GM12891 (cell line): ENCODE data around the gene FREM1.

Source experiments
- DNase-seq: peaks from one replicate; pipeline ENCODE4 v3.0.0; 2011; ENCODE audit warnings: low spot score; ENCODE audit not compliant: insufficient read length
- FAIRE-seq: peaks from 2 replicates; lab custom pipeline; 2011; peaks lifted over from hg19 to GRCh38; lab: Jason Lieb, UNC
- PAX5 ChIP-seq: IDR thresholded peaks from 2 replicates; pipeline ENCODE4 v1.6.1; 2011; ENCODE audit warnings: low read length, moderate library complexity, mild to moderate bottlenecking; ENCODE audit not compliant: insufficient read depth, severe bottlenecking
- POLR2A ChIP-seq: IDR thresholded peaks from 2 replicates; pipeline ENCODE4 v1.6.1; 2011; ENCODE audit warnings: low read depth, low read length, control low read depth
- POLR2AphosphoS5 ChIP-seq: IDR thresholded peaks from 2 replicates; pipeline ENCODE4 v1.6.1; 2011; ENCODE audit warnings: low read depth, low read length, control low read depth
- POU2F2 ChIP-seq: IDR thresholded peaks from 2 replicates; pipeline ENCODE4 v1.6.1; 2011; ENCODE audit warnings: low read depth, mild to moderate bottlenecking, control low read depth, low read length, moderate library complexity
- SPI1 ChIP-seq: IDR thresholded peaks from 2 replicates; pipeline ENCODE4 v1.6.1; 2011; ENCODE audit warnings: low read depth, low read length, control low read depth
- TAF1 ChIP-seq: IDR thresholded peaks from 2 replicates; pipeline ENCODE4 v1.6.1; 2011; ENCODE audit warnings: low read depth, low read length, control low read depth

FREM1 gene

DNA sequence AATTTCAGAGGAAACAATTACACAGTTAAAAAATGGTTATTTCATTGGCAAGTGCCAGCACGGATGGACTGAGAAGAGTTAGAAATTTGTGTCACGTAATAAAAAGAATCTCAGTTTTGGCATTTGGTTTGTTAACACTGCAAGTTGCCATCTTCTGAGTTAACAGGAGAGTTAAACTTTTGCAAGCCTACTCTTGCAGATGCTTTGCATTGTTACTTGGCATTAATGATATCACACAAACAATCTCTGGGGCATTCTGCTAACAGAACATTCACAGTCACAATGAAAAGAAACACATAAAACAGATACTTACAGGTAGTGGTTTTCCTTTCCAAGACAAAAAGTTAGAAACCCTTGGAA is 647 bp downstream of the FREM1 start:
- DNase-seq (no peak), FAIRE-seq (no peak)
- TF ChIP-seq TAF1 (no peak), POU2F2 (no peak), POLR2A (no peak)

DNA sequence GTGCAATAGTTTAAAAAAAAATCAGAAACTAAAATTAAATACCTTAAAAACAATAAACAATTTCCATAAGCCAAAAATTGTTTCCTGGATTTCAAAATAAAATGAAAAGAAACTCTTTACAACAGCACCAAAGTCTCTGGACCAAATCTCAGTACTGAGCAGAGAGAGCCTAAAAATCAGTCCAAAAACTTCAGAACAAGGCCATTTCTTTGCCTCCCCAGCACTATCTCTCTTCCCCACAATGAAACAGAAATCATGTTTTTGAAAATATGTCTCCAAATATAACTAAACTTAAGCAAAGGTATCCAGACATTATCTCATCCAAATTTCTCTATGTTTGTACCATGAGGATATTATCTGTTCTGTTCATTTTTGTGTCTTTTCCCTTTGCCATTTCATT is 1.0 kb downstream of the FREM1 start:
- no peak for DNase-seq
- FAIRE-seq, result no peak

DNA sequence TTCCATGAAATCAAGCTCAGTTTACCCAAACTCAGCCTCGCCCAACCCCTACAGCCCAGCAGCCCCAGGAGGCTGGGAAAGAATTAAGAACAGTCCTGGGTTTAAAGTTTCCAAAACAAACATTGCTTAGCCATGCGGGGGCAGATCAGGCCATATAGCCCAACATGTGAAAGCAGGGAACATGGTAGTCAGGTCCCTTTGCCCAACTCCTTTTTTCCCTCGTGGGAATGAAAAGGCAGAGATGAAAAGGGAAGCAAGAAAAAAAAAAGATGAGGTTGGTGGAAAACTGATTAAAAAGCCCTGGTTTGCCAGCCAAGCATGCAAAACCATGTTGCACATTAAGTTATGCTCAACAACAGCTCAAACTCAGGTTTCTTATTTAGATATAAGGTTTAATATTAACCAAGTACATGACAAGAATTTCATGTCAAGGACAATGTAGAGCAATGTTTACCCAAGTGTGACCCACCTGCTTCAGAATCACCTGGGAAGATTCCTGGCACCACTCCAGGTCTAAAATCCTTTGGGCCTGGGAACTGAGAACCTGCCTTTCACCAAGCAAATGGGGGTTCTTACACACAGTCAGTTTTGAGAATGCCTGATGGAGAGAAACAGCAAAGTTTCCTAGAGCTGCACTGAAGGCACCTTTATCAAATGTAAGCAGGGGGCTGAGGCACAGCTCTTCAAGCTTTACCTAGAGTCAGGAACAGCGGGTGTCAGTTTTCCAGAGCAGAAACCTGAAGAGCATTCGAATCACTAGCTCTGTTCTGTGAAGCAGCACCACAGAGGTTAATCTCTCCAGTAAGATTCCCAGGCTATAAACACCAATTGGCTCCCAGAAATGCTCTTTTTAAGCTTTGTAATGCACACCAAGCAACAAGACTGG is 1.7 kb downstream of the FREM1 start:
- TF ChIP-seq PAX5 (no peak), SPI1 (no peak), TAF1 (no peak), POU2F2 (no peak), POLR2AphosphoS5 (no peak), POLR2A (no peak)
- FAIRE-seq, result no peak
- no peak for DNase-seq

More for the DNA sequence above, 1.0 kb downstream of the FREM1 start:
- TF ChIP-seq PAX5, result no peak
- TF ChIP-seq POLR2A, result no peak
- TF ChIP-seq SPI1, result no peak
- no peak for TF ChIP-seq POU2F2
- TF ChIP-seq POLR2AphosphoS5, result no peak
- no peak for TF ChIP-seq TAF1

DNA sequence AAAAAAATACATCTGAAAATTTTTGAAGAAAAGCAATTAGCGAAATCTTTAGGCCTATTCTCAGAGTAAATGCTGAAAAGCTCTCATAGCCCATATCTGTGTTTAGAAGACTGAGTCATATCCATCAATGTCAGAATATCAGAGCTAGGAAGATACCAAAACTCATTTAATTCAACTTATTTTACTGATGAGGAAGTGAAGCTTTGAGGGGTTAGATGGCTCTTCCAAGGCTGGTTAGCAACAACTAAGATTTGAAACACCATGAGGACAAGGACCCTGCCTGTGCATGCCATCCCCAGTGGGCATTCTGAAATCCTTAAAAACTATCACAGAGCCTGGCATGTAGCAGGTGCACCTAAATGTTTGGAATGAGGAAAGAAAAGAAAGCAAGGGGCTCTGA is 2.5 kb downstream of the FREM1 start:
- no peak for DNase-seq
- no peak for FAIRE-seq
- TF ChIP-seq POLR2A (no peak), TAF1 (no peak), POU2F2 (no peak)

DNA sequence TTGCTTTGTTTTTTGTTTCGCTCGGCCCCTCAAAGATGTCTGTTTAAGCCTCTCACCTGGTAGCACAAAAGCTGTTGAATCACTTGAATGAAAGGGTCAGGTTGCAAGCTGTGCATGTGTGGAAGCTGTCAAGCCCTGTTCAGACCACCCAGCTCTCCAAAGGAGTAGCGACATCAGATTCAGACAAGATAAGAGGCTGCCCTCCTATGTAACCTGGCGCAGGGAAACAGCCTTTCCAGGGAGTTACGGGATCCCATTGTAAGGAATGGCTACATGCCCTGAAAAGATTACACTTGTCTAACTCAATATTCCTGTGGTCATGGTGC is 2.9 kb downstream of the FREM1 start:
- TF ChIP-seq PAX5 (no peak), TAF1 (no peak), POLR2A (no peak), SPI1 (no peak), POU2F2 (no peak), POLR2AphosphoS5 (no peak)
- DNase-seq, result no peak
- FAIRE-seq, result no peak

DNA sequence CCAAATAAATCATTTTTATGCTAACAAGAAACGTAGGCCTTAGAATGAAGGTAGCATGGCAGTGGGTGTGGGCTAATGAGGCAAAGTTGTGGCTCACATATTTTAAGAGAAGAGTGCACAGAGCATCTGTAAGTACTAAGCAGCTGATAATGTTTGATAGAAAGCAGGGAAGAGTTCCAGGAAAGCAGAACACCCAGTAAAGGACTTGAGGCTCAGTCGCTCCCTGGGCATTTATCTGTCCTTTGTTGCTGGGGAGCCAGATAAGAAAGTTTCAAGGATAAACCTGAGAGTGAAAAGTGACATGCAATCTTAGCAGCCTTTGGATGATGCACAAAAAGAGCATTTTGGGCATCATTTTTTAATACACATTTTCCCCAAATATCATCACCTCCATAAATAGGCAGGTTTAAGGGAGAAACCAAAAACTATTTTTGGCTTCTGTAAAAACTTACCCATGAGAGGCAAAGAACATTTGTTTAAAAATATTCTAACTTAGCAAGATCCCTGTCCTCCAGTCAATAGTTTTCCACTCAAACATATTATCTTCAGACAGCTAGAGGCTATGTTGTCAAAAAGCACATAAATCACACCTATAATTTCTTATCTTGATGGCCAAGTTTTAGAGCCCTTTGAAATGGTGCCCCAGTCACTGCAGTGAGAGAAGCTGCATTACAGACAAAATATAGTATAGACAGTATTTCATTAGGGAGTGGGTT is 3.4 kb downstream of the FREM1 start:
- TF ChIP-seq POU2F2 (no peak), POLR2A (no peak), PAX5 (no peak), TAF1 (no peak), SPI1 (no peak), POLR2AphosphoS5 (no peak)
- DNase-seq, result no peak
- no peak for FAIRE-seq

DNA sequence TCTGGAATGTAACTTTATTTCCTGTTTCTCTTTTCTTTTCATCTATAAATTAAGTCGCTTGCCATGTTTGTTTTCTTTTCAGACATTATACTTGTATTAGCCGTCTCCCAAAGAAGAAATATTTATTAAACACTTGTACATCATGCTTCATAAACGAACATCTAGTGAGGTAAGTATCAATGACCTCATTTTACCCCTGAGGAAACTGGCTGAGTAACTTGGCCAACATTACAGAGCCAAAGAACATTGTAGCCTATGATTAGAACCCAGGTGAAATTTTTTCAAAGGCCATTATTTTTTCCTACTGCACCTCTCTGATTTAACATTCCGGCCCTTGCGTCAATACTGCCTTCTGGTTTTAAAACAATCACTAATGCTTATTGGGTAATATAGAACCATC is 4.2 kb downstream of the FREM1 start:
- FAIRE-seq (no peak), DNase-seq (no peak)
- no peak for TF ChIP-seq TAF1
- TF ChIP-seq PAX5, result no peak
- no peak for TF ChIP-seq POU2F2
- no peak for TF ChIP-seq POLR2A
- TF ChIP-seq POLR2AphosphoS5, result no peak
- TF ChIP-seq SPI1, result no peak

DNA sequence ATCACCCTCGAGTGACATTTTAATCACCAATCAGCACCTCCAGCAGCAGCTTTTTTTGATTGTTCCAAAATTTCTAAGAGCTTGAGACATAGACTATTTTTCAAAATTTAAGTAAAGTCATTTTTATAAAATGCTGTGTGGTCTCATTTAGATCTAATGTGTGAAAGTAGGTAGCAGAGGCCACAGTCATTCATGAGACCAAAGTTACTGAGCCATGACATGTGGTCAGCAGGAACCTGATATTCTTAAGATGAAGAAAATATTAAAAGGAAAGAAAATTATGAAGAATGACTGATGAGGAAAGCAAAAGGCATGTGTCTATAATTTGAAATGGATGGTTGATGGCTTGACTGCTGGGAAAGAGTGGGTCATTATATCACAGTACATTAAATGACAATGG is 7.2 kb downstream of the FREM1 start:
- no peak for TF ChIP-seq SPI1
- TF ChIP-seq TAF1, result no peak
- no peak for TF ChIP-seq POLR2A
- TF ChIP-seq POU2F2, result no peak
- TF ChIP-seq PAX5, result no peak
- TF ChIP-seq POLR2AphosphoS5, result no peak
- DNase-seq (no peak), FAIRE-seq (no peak)

DNA sequence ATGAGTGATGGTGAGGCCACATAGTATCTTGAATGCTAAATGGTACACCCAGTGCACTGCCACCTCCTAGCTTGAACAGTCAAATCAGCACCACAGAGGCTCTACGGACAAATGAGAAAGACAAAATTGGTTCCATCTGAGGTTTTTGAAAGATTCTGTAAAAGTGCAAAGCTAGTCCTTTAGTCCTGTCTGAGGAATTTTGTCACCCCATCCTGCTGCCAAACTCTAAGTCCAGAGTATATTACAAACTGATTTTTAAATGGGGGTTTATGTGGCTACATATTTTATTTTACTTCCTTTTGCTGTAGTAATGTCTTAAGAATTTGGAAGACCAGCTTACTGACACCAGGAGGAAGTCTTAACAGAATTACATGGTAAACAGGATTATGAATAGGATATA is 7.7 kb downstream of the FREM1 start:
- FAIRE-seq, result no peak
- no peak for DNase-seq
- TF ChIP-seq PAX5, result no peak
- TF ChIP-seq POLR2AphosphoS5, result no peak
- no peak for TF ChIP-seq POU2F2

DNA sequence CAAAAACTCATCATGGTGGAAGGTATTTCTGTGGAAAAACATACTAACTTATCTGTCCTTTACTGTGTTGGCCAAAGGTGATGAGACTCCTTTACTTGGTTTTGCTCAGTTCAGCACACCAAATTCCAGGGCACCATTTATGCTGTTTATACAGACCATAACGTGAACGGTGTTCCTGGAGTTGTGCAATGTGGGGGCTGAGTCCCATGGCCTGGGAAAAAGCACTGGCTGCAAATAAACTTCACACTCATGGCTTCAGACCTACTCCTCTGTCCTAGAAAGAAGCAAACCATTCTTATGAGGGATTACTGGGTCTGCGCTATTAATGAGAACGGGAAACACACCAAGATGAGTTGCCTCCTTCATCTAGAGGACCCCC is 10.4 kb downstream of the FREM1 start:
- no peak for DNase-seq
- FAIRE-seq, result no peak
- TF ChIP-seq PAX5 (no peak), SPI1 (no peak), TAF1 (no peak), POU2F2 (no peak), POLR2A (no peak), POLR2AphosphoS5 (no peak)
